Measurements from ENCODE around the gene TLCD1.

Gene TLCD1

GRCh38 chr17:28698253-28698941, 27.6 kb downstream of the TLCD1 start:
- in situ Hi-C loops (cut with MboI; ENCODE audit: low pct_unique_long_range_greater_than_20kb, low sequenced_read_pairs, unreplicated experiment): no loop called here
- DNase-seq (ENCODE audit: low spot score): no peak
- no peak for TF ChIP-seq CTCF (IDR thresholded peaks at IDR 0.05; ENCODE audit: extremely low read depth, insufficient read depth, missing control alignments)

GRCh38 chr17:28693869-28694268, 32.2 kb downstream of the TLCD1 start:
- in situ Hi-C loops (cut with MboI; ENCODE audit: low pct_unique_long_range_greater_than_20kb, low sequenced_read_pairs, unreplicated experiment): no loop called here
- no peak for TF ChIP-seq CTCF (IDR thresholded peaks at IDR 0.05; ENCODE audit: extremely low read depth, insufficient read depth, missing control alignments)
- DNase-seq (ENCODE audit: low spot score): no peak

- no peak for TF ChIP-seq CTCF (IDR thresholded peaks at IDR 0.05; ENCODE audit: extremely low read depth, insufficient read depth, missing control alignments)
- in situ Hi-C loops (cut with MboI; ENCODE audit: low pct_unique_long_range_greater_than_20kb, low sequenced_read_pairs, unreplicated experiment): no loop called here
- no peak for DNase-seq (ENCODE audit: low spot score)
These were observed 37.0 kb downstream of the TLCD1 start for GRCh38 chr17:28689011-28689410.

- no peak for DNase-seq (ENCODE audit: low spot score)
- in situ Hi-C loops (cut with MboI; ENCODE audit: low pct_unique_long_range_greater_than_20kb, low sequenced_read_pairs, unreplicated experiment): no loop called here
- TF ChIP-seq CTCF (IDR thresholded peaks at IDR 0.05; ENCODE audit: extremely low read depth, insufficient read depth, missing control alignments): no peak
These were observed 37.6 kb downstream of the TLCD1 start for GRCh38 chr17:28688481-28688880.

- in situ Hi-C loops (cut with MboI; ENCODE audit: low pct_unique_long_range_greater_than_20kb, low sequenced_read_pairs, unreplicated experiment): no loop called here
- no peak for DNase-seq (ENCODE audit: low spot score)
These were observed 39.7 kb downstream of the TLCD1 start for GRCh38 chr17:28686296-28686695.

GRCh38 chr17:28685366-28685765, 40.7 kb downstream of the TLCD1 start:
- DNase-seq (ENCODE audit: low spot score): no peak
- TF ChIP-seq CTCF (IDR thresholded peaks at IDR 0.05; ENCODE audit: extremely low read depth, insufficient read depth, missing control alignments): no peak
- in situ Hi-C loops (cut with MboI; ENCODE audit: low pct_unique_long_range_greater_than_20kb, low sequenced_read_pairs, unreplicated experiment): no loop called here

More at GRCh38 chr17:28686296-28686695, 39.7 kb downstream of the TLCD1 start:
- no peak for TF ChIP-seq CTCF (IDR thresholded peaks at IDR 0.05; ENCODE audit: extremely low read depth, insufficient read depth, missing control alignments)
